C4-2B (cell line): Measurements from ENCODE around the gene UFD1.

Source experiments
- CTCF ChIP-seq: fragments of 450-650 bp; conservative IDR thresholded peaks from 2 replicates; pipeline ENCODE4 v1.5.1; 2017; ENCODE audit warnings: mild to moderate bottlenecking
- ZFX ChIP-seq: fragments of 450-650 bp; IDR thresholded peaks from 2 replicates; pipeline ENCODE4 v1.6.1; 2017

GRCh38 chr22:19509923-19510322, 30.9 kb upstream of the UFD1 start:
- no peak for TF ChIP-seq CTCF
- TF ChIP-seq ZFX = no peak
